HEK293 (cell line): ENCODE data around the gene NOTCH3.

Experiments
- CTCF ChIA-PET: fragments of 350-600 bp; formaldehyde crosslinking; extraction: SDS; loops from one replicate; lab custom pipeline; 2021; ENCODE audit warnings: antibody characterized with exemption; lab: Yijun Ruan, JAX
- POLR2A ChIA-PET: fragments of 300-600 bp; formaldehyde crosslinking; extraction: SDS; loops from one replicate; lab custom pipeline; 2020; ENCODE audit warnings: antibody characterized with exemption, inconsistent platforms; lab: Yijun Ruan, JAX
- H3K27ac ChIP-seq: fragments of 200-500 bp; sonication (Bioruptor generic); 2 replicates; pipeline ENCODE4 v1.5.1; 2014; ENCODE audit warnings: low read depth, low read length, control low read depth, inconsistent platforms; ENCODE audit errors: extremely low read depth
- H3K36me3 ChIP-seq, 2 experiments: fragments of 200-500 bp in 1 of 2; sonication (Bioruptor generic) in 1 of 2; 1 replicate in 1 of 2; 2 replicates in 1 of 2; pipeline ENCODE4 v1.5.1; 2014 to 2017; ENCODE audit warnings: inconsistent platforms in 2 of 2, low read length in 2 of 2; ENCODE audit not compliant: control insufficient read depth in 2 of 2, insufficient read depth in 1 of 2
- H3K4me1 ChIP-seq: fragments of 200-500 bp; sonication (Bioruptor generic); 2 replicates; pipeline ENCODE4 v1.5.1; 2014; ENCODE audit warnings: mild to moderate bottlenecking, low read length, inconsistent platforms; ENCODE audit not compliant: control insufficient read depth, insufficient read depth
- H3K4me3 ChIP-seq: 2 replicates; pipeline ENCODE4 v1.5.1; 2011; ENCODE audit warnings: low read depth, mild to moderate bottlenecking, control low read depth, low read length, moderate library complexity
- H3K9me3 ChIP-seq: fragments of 200-500 bp; sonication (Bioruptor generic); 2 replicates; pipeline ENCODE4 v1.5.1; 2014; ENCODE audit warnings: low read depth, low read length, inconsistent platforms; ENCODE audit not compliant: control insufficient read depth, insufficient read depth
- KLF1 ChIP-seq: fragments of 450-650 bp; formaldehyde crosslinking; IDR thresholded peaks from 2 replicates; pipeline ENCODE4 v1.5.1; 2016; ENCODE audit warnings: missing biosample characterization, missing genetic modification characterization
- KLF10 ChIP-seq: fragments of 450-650 bp; IDR thresholded peaks from 2 replicates; pipeline ENCODE4 v1.5.1; 2018; ENCODE audit warnings: missing biosample characterization, mild to moderate bottlenecking, missing genetic modification characterization
- REPIN1 ChIP-seq: fragments of 450-650 bp; formaldehyde crosslinking; IDR thresholded peaks from 2 replicates; pipeline ENCODE4 v1.5.1; 2017; ENCODE audit warnings: missing biosample characterization, missing genetic modification characterization, low read depth
- SCRT2 ChIP-seq: fragments of 450-650 bp; formaldehyde crosslinking; IDR thresholded peaks from 2 replicates; pipeline ENCODE4 v1.5.1; 2016; ENCODE audit warnings: missing biosample characterization, missing genetic modification characterization
- ZBTB48 ChIP-seq: fragments of 450-650 bp; formaldehyde crosslinking; IDR thresholded peaks from 2 replicates; pipeline ENCODE4 v1.5.1; 2016; ENCODE audit warnings: missing biosample characterization, missing genetic modification characterization
- ZFHX2 ChIP-seq: fragments of 450-650 bp; formaldehyde crosslinking; conservative IDR thresholded peaks from 2 replicates; pipeline ENCODE4 v1.5.1; 2016; ENCODE audit warnings: missing biosample characterization, missing genetic modification characterization
- ZNF138 ChIP-seq: fragments of 450-650 bp; formaldehyde crosslinking; IDR thresholded peaks from 2 replicates; pipeline ENCODE4 v1.5.1; 2016; ENCODE audit warnings: missing biosample characterization, missing genetic modification characterization, borderline replicate concordance
- ZNF146 ChIP-seq: fragments of 450-650 bp; formaldehyde crosslinking; IDR thresholded peaks from 2 replicates; pipeline ENCODE4 v1.5.1; 2016; ENCODE audit warnings: missing biosample characterization, missing genetic modification characterization
- ZNF214 ChIP-seq: fragments of 450-650 bp; formaldehyde crosslinking; IDR thresholded peaks from 2 replicates; pipeline ENCODE4 v1.5.1; 2017; ENCODE audit warnings: missing biosample characterization, mild to moderate bottlenecking, missing genetic modification characterization, borderline replicate concordance
- ZNF37A ChIP-seq: fragments of 450-650 bp; IDR thresholded peaks from 2 replicates; pipeline ENCODE4 v1.5.1; 2018; ENCODE audit warnings: missing biosample characterization, missing genetic modification characterization
- ZNF416 ChIP-seq: fragments of 450-650 bp; formaldehyde crosslinking; IDR thresholded peaks from 2 replicates; pipeline ENCODE4 v1.5.1; 2016; ENCODE audit warnings: missing biosample characterization, missing genetic modification characterization
- ZNF423 ChIP-seq: fragments of 450-650 bp; formaldehyde crosslinking; IDR thresholded peaks from 2 replicates; pipeline ENCODE4 v1.5.1; 2016; ENCODE audit warnings: missing biosample characterization, missing genetic modification characterization
- ZNF501 ChIP-seq: fragments of 450-650 bp; formaldehyde crosslinking; IDR thresholded peaks from 2 replicates; pipeline ENCODE4 v1.5.1; 2016; ENCODE audit warnings: missing biosample characterization, missing genetic modification characterization
- ZNF555 ChIP-seq: fragments of 450-650 bp; formaldehyde crosslinking; conservative IDR thresholded peaks from 2 replicates; pipeline ENCODE4 v1.5.1; 2017; ENCODE audit warnings: missing biosample characterization, mild to moderate bottlenecking, missing genetic modification characterization, inconsistent platforms
- ZNF560 ChIP-seq: fragments of 450-650 bp; formaldehyde crosslinking; IDR thresholded peaks from 2 replicates; pipeline ENCODE4 v1.5.1; 2017; ENCODE audit warnings: missing biosample characterization, missing genetic modification characterization, borderline replicate concordance
- ZNF571 ChIP-seq: fragments of 450-650 bp; formaldehyde crosslinking; IDR thresholded peaks from 2 replicates; pipeline ENCODE4 v1.5.0; 2017; ENCODE audit warnings: missing biosample characterization, missing genetic modification characterization
- ZNF600 ChIP-seq: fragments of 450-650 bp; formaldehyde crosslinking; IDR thresholded peaks from 2 replicates; pipeline ENCODE4 v1.5.1; 2016; ENCODE audit warnings: missing biosample characterization, missing genetic modification characterization
- ZNF624 ChIP-seq: fragments of 450-650 bp; formaldehyde crosslinking; IDR thresholded peaks from 2 replicates; pipeline ENCODE4 v1.5.1; 2017; ENCODE audit warnings: missing biosample characterization, missing genetic modification characterization
- ZNF654 ChIP-seq: fragments of 450-650 bp; formaldehyde crosslinking; IDR thresholded peaks from 2 replicates; pipeline ENCODE4 v1.5.1; 2016; ENCODE audit warnings: low read depth, missing biosample characterization, missing genetic modification characterization
- ZSCAN16 ChIP-seq: fragments of 450-650 bp; formaldehyde crosslinking; IDR thresholded peaks from 2 replicates; pipeline ENCODE4 v1.5.1; 2016; ENCODE audit warnings: missing biosample characterization, missing genetic modification characterization
- ZSCAN30 ChIP-seq: fragments of 450-650 bp; IDR thresholded peaks from 2 replicates; pipeline ENCODE4 v1.5.1; 2018; ENCODE audit warnings: missing biosample characterization, mild to moderate bottlenecking, missing genetic modification characterization, moderate library complexity
- TF ChIP-seq, protein P1 (sequence below): fragments of 450-650 bp; formaldehyde crosslinking; IDR thresholded peaks from 2 replicates; pipeline ENCODE4 v1.5.1; 2016; ENCODE audit warnings: missing biosample characterization, missing genetic modification characterization
- TF ChIP-seq, protein P2 (sequence below): fragments of 450-650 bp; formaldehyde crosslinking; IDR thresholded peaks from 2 replicates; pipeline ENCODE4 v1.5.1; 2016; ENCODE audit warnings: missing biosample characterization, missing genetic modification characterization
- TF ChIP-seq, protein P3 (sequence below): IDR thresholded peaks from 2 replicates; pipeline ENCODE4 v1.6.1; 2011; ENCODE audit warnings: mild to moderate bottlenecking, low read depth, low read length, borderline replicate concordance
- TF ChIP-seq, protein P4 (sequence below): sonication (generic); formaldehyde crosslinking; IDR thresholded peaks from 2 replicates; pipeline ENCODE4 v1.8.1; 2022; ENCODE audit warnings: mild to moderate bottlenecking, moderate library complexity, missing genetic modification reagents
- TF ChIP-seq, protein P5 (sequence below): fragments of 450-650 bp; formaldehyde crosslinking; IDR thresholded peaks from 2 replicates; pipeline ENCODE4 v1.5.1; 2016; ENCODE audit warnings: missing biosample characterization, missing genetic modification characterization, borderline replicate concordance

Gene NOTCH3

DNA sequence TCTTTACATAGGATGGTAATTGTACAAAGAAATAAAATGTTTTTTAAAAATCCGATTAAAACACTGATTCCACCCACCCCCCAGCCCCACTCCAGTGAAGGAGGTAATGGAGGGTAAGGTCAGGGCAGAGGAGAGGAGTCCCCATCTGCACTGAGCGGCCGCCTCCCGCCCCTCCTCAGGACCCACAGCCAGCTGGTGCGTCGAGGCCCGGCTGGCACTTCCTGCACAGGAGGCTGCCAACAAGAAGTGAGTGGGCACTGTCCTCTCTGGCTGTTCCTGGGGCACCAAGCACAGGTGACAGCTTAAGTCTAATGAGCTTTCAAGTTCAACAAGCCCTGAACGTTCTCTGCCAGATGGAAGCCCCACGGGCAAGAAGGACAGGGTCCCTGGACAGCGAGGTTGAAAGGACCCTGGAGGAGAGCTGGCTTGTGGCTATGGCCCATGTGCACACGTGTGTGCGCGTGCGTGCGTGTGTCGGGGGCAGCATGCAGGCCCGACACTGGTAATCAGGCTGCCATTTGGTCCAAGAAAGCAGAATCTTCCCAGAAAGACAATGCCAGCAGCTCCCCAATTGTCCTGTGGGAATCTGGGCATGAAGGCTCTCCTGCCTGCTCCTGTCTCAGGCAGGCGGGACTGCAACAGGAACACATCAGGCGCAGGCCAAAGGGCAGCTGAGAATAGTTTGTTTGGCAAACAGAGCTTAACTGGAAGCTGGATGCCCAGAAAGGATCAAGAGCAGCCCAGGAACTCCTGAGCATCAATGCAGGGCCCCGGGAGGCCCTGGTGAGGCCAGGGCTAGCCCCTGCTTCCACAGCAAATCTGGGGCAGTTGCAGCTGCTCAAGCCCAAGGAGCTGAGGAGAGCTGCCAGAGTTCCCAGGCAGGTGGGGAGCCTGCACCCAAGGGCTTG, 46.6 kb upstream of the NOTCH3 start (continued):
- no peak for TF ChIP-seq ZNF555 (tag by site-specific recombination)
- TF ChIP-seq, protein P1, sequence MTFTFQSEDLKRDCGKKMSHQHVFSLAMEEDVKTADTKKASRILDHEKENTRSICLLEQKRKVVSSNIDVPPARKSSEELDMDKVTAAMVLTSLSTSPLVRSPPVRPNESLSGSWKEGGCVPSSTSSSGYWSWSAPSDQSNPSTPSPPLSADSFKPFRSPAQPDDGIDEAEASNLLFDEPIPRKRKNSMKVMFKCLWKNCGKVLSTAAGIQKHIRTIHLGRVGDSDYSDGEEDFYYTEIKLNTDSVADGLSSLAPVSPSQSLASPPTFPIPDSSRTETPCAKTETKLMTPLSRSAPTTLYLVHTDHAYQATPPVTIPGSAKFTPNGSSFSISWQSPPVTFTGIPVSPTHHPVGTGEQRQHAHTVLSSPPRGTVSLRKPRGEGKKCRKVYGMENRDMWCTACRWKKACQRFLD (tag by site-specific recombination) = no peak
- no peak for TF ChIP-seq ZNF138
- no peak for TF ChIP-seq REPIN1 (tag by site-specific recombination)
- no peak for TF ChIP-seq KLF10
- TF ChIP-seq ZNF37A (tag by site-specific recombination) = no peak
- TF ChIP-seq, protein P2, sequence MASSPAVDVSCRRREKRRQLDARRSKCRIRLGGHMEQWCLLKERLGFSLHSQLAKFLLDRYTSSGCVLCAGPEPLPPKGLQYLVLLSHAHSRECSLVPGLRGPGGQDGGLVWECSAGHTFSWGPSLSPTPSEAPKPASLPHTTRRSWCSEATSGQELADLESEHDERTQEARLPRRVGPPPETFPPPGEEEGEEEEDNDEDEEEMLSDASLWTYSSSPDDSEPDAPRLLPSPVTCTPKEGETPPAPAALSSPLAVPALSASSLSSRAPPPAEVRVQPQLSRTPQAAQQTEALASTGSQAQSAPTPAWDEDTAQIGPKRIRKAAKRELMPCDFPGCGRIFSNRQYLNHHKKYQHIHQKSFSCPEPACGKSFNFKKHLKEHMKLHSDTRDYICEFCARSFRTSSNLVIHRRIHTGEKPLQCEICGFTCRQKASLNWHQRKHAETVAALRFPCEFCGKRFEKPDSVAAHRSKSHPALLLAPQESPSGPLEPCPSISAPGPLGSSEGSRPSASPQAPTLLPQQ (tag by site-specific recombination) = no peak

DNA sequence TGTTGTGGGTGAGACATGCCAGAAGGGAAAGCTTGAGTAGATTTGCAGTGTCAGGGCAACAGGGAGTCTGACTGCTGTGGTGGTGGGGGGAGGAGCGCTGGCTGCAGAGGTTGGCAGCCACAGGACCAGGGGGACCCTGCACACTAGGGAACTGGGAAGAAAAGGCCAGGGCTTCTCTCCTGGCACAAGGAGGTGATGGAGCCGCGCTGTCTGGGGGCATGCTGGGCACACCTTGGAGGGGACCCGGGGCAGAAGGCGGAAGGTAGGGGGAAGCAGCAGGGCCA, 45.3 kb upstream of the NOTCH3 start:
- Histone ChIP-seq H3K4me1 (no peaks in the 10 kb centered on the region), H3K36me3 (peaks cover 5 to 91% of the 10 kb centered on the region in 2 experiments; a peak in 1 of 3 replicates), H3K27ac (no peak overlapping the region), H3K4me3 (no peak overlapping the region), H3K9me3 (no peaks in the 10 kb centered on the region)
- ChIA-PET POLR2A (interaction anchor here (0.6 kb wide), 1 partner anchor 48 kb away, joined by 4 read pairs; no protein-coding TSS in a partner anchor), CTCF (interaction anchor here (1.1 kb wide), 1 partner anchor 91 kb away, joined by 3 read pairs; no protein-coding TSS in a partner anchor)
- TF ChIP-seq, protein P3, sequence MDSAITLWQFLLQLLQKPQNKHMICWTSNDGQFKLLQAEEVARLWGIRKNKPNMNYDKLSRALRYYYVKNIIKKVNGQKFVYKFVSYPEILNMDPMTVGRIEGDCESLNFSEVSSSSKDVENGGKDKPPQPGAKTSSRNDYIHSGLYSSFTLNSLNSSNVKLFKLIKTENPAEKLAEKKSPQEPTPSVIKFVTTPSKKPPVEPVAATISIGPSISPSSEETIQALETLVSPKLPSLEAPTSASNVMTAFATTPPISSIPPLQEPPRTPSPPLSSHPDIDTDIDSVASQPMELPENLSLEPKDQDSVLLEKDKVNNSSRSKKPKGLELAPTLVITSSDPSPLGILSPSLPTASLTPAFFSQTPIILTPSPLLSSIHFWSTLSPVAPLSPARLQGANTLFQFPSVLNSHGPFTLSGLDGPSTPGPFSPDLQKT = no peak
- TF ChIP-seq ZNF600 (tag by site-specific recombination) (no peak), SCRT2 (no peak), ZNF560 (tag by site-specific recombination) (no peak), ZNF423 (no peak)
- TF ChIP-seq, protein P4, sequence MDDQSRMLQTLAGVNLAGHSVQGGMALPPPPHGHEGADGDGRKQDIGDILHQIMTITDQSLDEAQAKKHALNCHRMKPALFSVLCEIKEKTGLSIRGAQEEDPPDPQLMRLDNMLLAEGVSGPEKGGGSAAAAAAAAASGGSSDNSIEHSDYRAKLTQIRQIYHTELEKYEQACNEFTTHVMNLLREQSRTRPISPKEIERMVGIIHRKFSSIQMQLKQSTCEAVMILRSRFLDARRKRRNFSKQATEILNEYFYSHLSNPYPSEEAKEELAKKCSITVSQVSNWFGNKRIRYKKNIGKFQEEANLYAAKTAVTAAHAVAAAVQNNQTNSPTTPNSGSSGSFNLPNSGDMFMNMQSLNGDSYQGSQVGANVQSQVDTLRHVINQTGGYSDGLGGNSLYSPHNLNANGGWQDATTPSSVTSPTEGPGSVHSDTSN (CRISPR knock-in tag) = no peak
- TF ChIP-seq, all 188 proteins: peak for 0

DNA sequence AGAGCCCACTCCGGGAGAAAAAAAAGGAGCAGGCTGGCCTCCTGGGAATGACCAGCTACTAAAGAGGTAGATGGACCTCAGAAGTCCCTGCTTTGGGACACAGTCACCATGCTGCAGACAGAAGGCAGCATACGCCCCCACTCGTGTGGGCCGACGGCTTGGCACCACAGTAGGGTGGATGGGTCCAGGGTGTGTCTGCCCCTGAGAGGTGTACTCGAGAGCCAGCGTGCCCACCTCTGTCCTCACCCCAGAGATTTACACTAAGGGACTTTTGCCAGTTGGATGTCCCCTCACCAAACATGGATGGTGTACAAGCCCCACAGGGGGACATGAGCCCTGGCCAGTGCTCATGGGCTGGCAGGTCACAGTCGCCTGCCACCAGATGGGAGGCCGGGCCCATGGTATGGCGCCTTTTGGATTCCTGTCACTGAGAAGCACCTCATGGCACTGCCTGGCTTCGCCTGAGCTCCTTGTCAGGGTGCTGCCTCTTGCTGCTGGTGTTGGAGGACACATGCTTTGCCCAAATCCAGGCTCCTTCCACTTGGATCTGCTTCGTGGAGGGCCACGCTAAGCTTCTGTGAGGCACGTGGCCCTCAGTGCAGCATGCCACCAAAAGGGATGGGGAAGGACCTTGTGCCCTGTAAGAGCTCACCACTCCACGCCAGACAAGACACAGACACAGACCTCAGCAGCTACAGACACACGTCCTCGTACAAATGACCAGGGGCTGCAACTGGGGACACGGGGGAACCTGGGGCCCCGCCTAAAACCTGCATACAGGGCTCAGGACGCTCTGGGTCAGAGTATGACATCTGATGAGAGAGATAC, 44.8 kb upstream of the NOTCH3 start:
- H3K36me3 ChIP-seq = peaks cover 5 to 91% of the 10 kb centered on the region in 2 experiments; a peak in 1 of 3 replicates
- no peaks in the 10 kb centered on the region for H3K4me1 ChIP-seq
- CTCF ChIA-PET = interaction anchor here (0.7 to 1.1 kb wide), 2 partner anchors 91 to 146 kb away, joined by 3 read pairs; no protein-coding TSS in a partner anchor
- TF ChIP-seq ZNF571 (tag by site-specific recombination) = no peak
- TF ChIP-seq ZNF416 (tag by site-specific recombination) = no peak
- no peak for TF ChIP-seq ZSCAN30 (tag by site-specific recombination)
- TF ChIP-seq ZBTB48 (tag by site-specific recombination) = no peak
- TF ChIP-seq, protein P5, sequence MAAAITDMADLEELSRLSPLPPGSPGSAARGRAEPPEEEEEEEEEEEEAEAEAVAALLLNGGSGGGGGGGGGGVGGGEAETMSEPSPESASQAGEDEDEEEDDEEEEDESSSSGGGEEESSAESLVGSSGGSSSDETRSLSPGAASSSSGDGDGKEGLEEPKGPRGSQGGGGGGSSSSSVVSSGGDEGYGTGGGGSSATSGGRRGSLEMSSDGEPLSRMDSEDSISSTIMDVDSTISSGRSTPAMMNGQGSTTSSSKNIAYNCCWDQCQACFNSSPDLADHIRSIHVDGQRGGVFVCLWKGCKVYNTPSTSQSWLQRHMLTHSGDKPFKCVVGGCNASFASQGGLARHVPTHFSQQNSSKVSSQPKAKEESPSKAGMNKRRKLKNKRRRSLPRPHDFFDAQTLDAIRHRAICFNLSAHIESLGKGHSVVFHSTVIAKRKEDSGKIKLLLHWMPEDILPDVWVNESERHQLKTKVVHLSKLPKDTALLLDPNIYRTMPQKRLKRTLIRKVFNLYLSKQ (tag by site-specific recombination) = no peak
- no peak for TF ChIP-seq ZSCAN16
- TF ChIP-seq ZNF560 (tag by site-specific recombination) = no peak
- no peak for TF ChIP-seq KLF1 (tag by site-specific recombination)
- TF ChIP-seq ZNF501 (tag by site-specific recombination) = no peak
- TF ChIP-seq ZFHX2 (tag by site-specific recombination) = no peak
- TF ChIP-seq ZNF624 (tag by site-specific recombination) = no peak
- TF ChIP-seq ZNF214 (tag by site-specific recombination) = no peak
- TF ChIP-seq ZNF146 (tag by site-specific recombination) = no peak
- TF ChIP-seq ZNF654 (tag by site-specific recombination) = no peak

More for the DNA sequence above, 44.8 kb upstream of the NOTCH3 start:
- H3K27ac ChIP-seq = no peak overlapping the region
- no peak overlapping the region for H3K4me3 ChIP-seq
- H3K9me3 ChIP-seq = no peaks in the 10 kb centered on the region
- POLR2A ChIA-PET = interaction anchor here (0.6 kb wide), 1 partner anchor 47 kb away, joined by 4 read pairs; no protein-coding TSS in a partner anchor
